Head of caudate nucleus (tissue), 42 donors: ENCODE measurements around the gene SLC24A3.

Source experiments
- DNase-seq, 42 donors: peaks; one replicate each; pipeline versions ENCODE4 v3.0.0 to v3.0.0-alpha.2; 2020 to 2021; ENCODE audit warnings: mixed read lengths in 7 of 42
- intact Hi-C: fragments of 100-400 bp; cut with DNase I; formaldehyde crosslinking; loops from one replicate; pipeline ENCODE4 v1.15.0; 2022

SLC24A3 gene

DNA sequence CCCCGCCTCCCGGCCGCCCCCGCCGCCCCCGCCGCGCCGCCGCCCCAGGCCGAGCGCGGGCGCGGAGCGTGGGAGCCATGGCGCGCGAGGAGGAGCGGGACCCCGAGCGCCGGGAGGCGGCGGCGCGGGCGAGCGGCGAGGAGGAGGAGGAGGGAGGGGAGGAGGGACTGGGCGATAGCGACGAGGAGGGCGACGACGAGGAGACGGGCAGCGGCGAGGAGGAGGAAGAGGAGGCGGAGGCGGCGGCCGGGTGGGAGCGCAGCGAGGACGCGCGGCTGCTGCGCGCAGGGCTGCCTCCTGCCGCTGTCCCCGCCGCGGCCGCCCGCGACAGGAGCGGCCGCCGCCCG is at the start of gene SLC24A3:
Gene SLC24A3 (plus strand): TSS at position 174 of the 347 bp plus-strand sequence.
- intact Hi-C loops, result loop anchor here (5.0 kb wide), 1 partner anchor 450 kb away; no protein-coding TSS in a partner anchor
- DNase-seq, result peak in 10 of 42 donors; percentile 14 to 46 (median 30)

DNA sequence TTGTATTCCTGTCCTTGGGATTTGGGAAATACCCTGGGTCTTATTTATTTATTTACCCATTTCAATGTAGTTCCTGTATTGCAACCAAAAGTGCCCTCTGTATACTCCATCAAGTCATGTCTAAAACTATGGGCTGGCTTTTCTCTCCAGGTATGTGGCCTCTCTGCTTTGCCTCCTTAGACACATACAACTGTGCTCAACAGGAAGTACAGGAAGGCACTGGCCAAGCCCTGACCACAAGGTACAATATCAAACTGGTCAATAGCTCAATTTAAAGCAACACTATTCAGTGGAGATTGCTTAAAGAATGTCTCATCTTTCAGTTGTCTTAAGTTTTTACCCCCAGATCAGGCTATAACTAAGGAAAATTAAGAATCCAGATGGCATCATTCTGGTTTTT is 42.3 kb upstream of the SLC24A3 start:
- intact Hi-C loops, result no loop called here
- DNase-seq, result no peak

DNA sequence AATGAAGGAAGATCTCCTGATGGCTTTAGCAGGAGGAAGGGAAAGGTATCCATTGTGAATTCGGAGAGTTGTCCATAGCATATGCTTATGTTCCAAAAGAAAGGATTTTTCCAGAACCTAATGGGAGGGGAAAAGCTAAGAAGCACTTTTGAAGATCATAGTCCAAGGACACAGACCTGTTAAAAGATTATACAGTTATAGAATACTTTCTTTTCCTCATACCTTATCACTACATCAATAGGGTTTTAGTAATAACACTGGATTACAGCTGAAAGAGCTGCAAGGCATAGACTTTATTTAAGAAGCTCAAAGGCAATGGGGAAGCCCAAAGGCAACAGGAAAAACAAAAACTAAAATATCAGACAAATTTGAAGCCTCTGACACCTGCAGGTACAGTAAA is 39.8 kb upstream of the SLC24A3 start:
- DNase-seq, result no peak
- intact Hi-C loops, result no loop called here

DNA sequence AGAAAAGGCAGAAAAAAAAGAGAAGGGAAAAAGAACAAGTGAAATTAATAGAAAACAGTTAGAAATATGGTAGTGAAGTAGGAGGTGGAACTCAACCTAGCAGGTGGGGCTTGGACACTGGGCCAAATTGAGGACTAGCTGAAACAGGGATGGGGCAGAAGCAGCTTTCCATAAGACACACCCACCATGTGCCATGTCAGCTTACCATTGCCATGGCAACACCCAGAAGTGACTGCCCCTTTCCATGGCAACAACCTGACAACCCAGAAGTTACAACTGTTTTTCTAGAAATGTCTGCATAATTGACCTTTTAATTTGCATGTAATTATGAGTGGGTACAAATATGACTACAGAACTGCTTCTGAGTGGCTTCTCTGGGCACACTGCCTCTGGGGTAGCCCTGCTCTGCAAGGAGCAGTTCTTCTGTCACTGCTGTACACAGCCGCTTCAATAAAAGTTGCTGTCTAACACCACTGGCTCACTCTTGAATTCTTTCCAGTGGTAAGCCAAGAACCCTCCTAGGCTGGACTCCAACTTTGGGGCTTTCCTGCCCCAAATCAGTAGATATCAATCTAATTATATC is 35.9 kb upstream of the SLC24A3 start:
- intact Hi-C loops, result no loop called here

DNA sequence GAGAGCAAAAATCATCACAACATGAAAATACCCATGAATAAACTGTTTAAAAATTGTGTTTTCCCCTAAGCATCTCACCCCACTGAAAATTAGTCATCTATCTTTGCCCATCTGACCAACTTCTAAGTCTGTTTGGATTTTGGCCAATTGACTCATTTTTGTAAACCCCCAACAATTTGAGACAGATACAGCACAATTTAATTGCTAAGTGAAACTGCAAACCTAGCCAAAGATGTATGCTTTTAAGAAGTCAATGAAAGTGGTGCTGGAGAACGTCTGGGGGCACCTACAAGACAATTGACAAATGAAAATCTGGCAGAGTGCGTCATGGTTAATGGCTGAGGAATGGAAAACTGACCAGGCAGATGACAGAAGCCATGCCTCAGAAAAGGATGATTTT is 30.9 kb upstream of the SLC24A3 start:
- no peak for DNase-seq
- intact Hi-C loops, result no loop called here

More for the DNA sequence above, 35.9 kb upstream of the SLC24A3 start:
- DNase-seq, result peak in 6 of 42 donors; percentile 0 to 23 (median 6)

DNA sequence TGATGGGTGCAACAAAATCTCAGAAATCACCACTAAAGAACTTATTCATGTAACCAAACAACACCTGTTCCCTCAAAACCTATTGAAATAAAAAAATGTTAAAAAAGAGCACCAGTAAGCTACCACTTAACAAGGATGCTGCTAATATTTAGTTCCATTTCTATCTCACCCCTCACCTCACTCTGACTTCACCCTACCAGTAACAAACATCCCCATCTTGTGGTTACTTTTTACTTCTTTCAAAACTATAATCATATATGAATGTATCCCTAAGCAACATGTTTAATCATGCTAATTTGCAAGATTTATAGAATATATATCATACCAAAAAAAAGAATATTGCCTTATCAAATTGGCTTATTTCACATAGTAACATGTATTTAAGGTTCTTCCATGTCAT is 27.4 kb upstream of the SLC24A3 start:
- intact Hi-C loops, result no loop called here
- no peak for DNase-seq

DNA sequence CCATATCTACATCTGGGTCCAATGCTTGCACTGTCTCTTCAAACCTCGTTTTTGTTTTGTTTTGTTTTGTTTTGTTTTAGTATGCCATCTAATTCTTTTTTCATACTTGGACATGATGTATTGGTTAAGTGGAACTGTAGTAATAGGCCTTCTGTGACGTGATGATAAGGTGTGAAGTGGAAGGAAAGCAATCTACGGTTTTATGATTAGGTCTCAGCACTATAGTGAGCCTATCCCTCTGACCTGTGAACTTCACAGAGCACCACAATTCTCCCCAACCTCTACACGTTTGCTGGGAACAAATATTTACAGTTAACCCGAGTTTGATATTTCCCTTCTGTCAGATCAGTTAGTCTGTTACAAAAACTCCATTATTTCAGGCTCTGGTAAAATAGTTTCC is 19.1 kb upstream of the SLC24A3 start:
- intact Hi-C loops, result no loop called here
- DNase-seq, result no peak

DNA sequence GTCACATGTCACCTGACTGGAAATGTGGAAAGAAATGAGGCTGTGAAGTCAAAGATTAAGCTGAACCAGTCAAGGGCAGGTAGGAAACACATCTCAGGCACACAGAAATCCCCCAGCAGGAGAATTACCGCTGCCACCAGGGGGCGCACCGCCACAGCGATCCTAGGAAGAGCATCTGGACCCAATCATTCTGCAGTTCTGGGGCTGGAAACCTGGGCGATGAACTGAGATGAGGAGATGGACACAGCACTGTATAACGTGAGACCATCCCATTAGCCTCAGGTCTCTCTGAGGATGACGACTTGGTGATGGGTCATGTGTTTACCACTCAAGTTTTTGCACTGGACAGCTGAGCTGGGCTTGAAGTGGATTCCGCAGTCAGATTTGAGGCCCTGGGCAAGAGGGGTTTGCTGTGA is 6.5 kb upstream of the SLC24A3 start:
- intact Hi-C loops, result no loop called here
- DNase-seq, result peak; percentile 5 to 88 (median 70)

DNA sequence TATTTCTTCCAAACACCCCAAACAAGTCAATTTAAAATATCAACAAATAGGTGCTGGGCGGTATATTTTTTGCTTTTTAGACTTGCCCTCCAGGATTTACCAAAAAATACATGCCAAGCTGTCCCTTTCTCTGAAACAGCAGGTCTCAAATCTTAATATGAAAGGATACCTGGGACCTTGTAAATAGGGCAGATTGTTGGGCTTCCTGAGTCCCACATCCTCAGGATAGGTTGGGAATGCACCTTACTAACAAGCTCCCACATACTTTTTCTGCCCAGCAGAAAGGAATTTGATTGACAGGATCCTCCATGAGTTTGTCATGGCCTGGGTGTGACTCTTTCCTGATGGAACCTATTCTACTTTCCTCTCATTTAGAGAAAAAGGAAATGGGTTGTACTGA is 4.9 kb upstream of the SLC24A3 start:
- intact Hi-C loops, result no loop called here
- no peak for DNase-seq

DNA sequence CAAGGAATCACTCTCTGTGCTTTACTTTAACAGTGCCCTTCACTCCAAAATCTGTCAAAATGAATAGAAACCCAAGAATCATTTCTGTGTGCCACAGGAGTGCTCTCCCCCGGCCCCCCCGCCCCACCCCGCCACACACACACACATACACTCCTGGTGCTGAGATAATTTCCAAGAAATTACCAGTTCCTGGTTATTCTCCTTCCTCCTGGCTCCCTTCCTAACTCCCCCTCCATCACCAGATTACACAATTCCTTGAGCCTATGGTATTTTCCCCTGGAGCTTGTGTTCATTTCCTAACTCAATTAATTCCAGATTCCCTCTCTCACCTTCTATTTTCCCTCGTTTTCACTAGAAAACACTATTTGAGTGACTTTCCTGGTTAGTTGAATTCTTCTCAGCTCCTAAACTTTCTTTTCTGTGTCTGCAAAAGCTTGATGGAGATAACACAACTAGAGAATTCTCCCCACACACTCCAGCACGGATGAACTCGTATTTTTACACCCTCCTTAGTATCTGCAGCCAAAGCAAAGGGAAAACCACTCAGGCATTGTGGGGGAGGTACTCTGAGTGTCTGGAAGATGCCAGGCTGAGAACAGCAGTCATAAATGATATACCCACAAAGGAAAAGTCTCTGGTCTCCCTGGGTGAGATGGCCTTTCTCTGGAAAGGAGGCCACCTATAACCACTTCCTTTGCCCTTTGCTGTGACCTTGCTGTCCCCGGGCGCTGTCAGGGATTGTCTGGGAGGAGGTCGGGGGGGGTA is 1.9 kb upstream of the SLC24A3 start:
- intact Hi-C loops, result loop anchor here (5.0 kb wide), 1 partner anchor 452 kb away; no protein-coding TSS in a partner anchor
- peak in 16 of 42 donors; percentile 19 to 76 (median 39) for DNase-seq

DNA sequence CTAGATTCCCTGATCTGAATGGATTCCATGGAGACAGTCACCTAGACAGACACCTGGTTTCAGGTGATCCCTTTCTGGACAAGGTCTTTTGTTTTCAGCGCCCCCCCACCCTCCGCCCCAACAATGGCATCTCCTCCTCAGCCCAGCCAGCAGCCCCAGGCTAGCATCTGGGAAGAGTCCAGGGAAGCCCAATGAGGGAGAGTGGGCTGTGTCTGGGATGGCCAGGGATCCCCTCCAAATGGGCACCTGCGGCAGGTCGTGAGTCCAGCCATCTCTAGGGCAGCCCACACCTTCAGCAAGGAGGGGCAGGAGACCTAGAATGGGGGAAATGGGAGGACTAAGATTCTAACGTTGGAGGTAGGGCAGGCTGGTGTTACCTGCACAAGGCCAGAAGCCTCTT is 1.2 kb upstream of the SLC24A3 start:
- DNase-seq, result no peak
- intact Hi-C loops, result loop anchor here (5.0 kb wide), 1 partner anchor 451 kb away; no protein-coding TSS in a partner anchor

DNA sequence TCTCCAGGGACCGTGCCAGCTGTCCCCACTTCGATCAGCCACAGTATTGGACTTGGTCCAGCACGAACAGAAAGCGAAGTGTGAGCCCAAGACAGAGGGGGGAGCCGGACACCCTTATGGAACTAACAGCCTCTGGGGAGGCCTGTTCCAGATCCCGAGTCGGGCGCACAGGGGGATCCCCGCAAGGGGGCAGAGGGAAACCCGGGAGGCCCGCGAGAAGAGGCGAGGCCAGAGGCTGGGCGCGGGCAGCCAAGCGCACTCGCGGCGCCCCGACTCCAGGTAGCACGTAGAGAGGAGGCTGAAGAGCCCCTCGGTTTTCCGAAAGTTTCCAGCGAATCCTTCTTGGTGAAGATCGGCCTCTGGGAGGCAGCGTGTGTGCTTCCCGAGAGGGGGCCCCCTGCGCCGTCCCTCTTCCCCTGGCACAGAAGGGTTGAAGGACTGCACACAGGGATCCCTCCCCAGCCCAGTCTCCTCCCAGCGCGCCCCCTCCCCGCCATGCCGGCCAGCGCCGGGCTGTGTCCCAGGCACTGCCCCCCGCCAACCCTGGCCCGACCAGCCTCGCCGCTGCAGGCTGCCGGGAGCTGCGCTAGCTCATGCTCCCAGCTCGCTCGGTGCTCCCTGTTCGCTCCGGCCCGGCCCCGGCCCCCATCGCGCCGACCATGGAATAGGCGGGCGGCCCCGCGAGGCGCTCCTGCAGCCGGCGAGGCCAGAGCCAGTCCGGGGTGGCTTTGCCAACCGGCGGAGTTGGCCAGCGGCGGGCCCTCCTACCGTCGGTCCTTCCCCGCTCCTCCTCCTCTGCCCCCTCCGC is 577 bp upstream of the SLC24A3 start:
- intact Hi-C loops, result loop anchor here (5.0 kb wide), 1 partner anchor 450 kb away; no protein-coding TSS in a partner anchor
- DNase-seq, result peak in 35 of 42 donors; percentile 13 to 61 (median 40)

DNA sequence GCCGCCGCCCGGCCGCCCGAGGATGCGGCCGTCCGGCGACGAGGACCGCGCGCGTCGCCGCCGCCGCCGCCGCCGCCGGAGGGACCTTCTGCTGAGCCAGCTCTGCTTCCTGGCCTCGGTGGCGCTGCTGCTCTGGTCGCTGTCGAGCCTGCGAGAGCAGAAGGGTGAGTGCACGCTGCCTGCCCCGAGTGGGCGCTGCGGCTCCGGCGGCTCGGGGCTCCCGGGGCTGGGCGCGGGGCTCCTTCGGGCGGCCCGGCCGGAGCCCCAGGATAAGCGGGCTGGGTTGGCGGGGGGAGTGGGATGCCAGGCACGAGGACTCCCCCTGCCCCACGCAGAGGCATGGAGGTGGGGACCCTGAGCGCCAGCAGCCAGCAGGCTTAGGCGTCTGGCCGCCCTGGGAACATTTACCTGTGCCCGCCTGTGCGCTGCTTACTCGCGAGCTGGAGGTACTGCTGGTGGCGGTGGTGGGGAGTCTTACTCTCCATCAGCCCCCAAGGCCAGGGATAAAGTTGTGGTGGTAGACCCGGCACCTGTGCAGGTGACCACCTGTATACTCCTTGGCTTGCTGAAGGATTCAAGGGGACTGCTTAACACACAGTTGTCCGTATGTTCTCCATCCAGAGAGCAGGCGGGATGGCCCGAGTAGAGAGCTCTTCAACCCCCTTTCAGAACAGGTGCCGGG is 520 bp downstream of the SLC24A3 start:
- intact Hi-C loops, result loop anchor here (5.0 kb wide), 1 partner anchor 449 kb away; no protein-coding TSS in a partner anchor
- peak in 41 of 42 donors; percentile 45 to 89 (median 71) for DNase-seq

DNA sequence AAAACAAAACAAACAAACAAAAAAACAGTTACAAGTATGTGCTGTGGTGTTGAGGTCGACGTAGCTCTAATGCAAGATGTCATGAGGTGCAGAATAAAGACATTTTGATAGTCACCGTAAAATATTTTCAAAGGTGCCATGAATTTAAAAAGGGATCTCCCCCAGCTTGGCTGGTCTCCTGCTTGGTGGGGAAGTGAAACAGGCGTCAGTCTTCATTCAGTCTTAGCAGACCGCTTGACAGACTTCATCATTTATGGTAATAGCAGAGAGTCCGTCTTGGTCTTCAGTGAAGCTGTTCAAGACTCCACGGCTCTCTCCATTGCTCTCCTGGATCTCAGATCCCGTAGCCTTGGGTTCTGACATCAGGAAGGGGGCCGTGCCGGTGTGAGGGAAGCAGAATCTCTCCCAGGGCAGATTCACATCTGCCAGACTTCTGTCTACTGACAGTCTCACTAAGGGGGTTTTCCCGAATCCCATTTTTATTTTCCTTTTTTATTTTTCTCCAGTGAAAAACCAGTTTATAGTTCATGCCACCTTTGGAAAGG is 1.6 kb downstream of the SLC24A3 start:
- DNase-seq, result no peak
- intact Hi-C loops, result loop anchor here (5.0 kb wide), 1 partner anchor 448 kb away; no protein-coding TSS in a partner anchor

DNA sequence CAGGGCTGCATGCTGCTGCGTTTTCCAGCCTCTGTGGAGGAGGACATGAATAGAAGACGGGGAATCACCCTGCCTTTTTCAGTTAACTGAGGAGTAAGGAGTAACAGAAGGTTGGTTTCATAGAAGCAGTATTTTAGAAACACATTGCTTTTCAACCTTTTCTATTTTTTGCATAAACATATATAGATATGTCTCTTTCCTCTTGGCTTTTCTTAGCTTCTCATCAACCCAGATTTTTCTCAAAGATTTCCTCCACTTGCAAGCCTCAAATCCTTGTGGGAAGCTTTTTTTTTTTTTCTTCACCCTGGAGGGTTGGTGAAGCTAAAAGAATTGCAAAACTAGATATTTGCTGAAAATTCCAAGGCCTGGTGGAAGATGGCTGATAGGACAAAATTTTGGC is 6.0 kb downstream of the SLC24A3 start:
- no peak for DNase-seq
- intact Hi-C loops, result no loop called here

DNA sequence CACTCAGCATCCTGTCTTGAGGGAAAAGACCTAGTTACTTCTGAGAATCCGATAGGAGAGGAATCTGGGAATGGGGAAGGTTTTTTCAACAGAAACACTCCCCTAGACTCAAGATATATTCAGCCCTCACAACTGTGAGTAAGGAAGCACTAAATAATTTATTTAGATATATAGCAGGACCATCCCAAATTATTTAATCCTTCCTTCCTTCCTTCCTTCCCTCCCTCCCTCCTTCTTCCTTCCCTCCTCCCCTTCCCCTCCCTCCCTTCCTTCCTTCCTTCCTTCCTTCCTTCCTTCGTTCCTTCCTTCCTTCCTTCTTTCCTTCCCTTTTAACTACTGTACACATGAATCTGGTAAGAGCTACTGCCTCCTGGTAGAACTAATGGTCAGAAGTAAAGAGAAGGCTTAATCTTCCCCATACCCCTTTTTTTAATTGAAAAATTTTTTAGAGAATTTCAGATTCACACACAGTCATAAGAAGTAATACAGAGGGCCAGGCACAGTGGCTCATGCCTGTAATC is 10.1 kb downstream of the SLC24A3 start:
- intact Hi-C loops, result no loop called here
- DNase-seq, result no peak

DNA sequence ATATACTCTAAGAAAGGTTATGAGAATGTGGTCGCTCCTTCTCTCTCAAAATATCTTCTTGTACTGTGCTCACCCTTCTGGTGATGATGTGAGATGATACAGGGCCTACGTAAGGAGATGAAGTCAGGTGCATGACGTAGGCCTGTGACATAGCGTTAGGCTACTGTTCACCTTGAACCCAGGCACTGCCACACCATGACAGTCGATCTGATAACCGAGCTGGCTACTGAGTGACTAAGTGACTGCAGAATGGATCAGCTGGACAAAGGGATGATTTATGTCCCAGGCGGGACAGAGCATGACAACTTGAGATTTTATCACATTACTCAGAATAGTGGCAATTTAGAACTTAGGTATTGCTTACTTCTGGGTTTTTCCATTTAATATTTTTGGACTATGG is 11.2 kb downstream of the SLC24A3 start:
- no peak for DNase-seq
- intact Hi-C loops, result no loop called here

DNA sequence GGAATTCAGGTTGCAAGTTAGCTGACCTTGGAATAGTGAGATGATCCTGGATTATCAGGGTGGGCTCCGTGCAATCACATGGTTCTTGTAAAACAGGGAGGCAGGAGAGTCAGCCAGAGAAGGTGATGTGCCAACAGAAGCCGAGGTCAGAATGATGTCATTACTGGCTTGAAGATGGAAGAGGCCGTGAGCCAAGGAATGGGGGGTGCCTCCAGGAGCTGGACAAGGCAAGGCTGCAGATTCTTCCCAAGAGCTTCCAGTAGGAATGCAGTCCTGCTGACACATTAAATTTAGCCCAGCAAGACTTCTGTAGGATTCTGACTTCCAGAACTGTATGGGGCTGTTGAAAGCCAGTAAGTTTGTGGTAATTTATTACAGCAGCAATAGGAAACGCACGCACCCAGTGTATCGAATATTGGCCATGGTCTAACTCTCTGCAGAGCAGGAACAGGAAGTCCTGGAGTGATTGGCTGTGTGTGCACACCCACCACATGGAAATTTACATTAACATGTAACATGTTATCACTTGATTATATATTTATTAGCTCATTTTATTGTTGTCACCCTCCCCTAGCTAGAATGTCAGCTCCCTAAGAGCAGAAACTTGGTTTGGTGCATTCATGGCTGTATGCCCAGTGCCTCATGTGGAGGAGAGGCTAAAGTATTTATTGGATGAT is 19.1 kb downstream of the SLC24A3 start:
- intact Hi-C loops, result no loop called here
- DNase-seq, result peak in 1 of 42 donors; percentile 30
